HG03039 (cell line): ENCODE results near the gene USH2A.
"Not testable (repeated sequence)": the region's sequence is repeated elsewhere in the genome, so short reads cannot be mapped to it uniquely, and the experiment has no call there.

ENCODE experiments used
- ATAC-seq: cut with Tn5 transposase; IDR thresholded peaks from one replicate; pipeline ENCODE4 v1.9.1; 2021; ENCODE audit warnings: mild to moderate bottlenecking, moderate library complexity; ENCODE audit not compliant: unreplicated experiment

Gene USH2A

GRCh38 chr1:216416488-216416887, 6.8 kb downstream of the USH2A start:
- no peak for ATAC-seq

- no peak for ATAC-seq
Measured at GRCh38 chr1:216410026-216410425, 13.2 kb downstream of the USH2A start.

GRCh38 chr1:216390956-216391355, 32.3 kb downstream of the USH2A start:
- ATAC-seq = no peak

- ATAC-seq = no peak
Measured at GRCh38 chr1:216389774-216390173, 33.5 kb downstream of the USH2A start.

GRCh38 chr1:216388558-216388957, 34.7 kb downstream of the USH2A start:
- ATAC-seq = no peak

GRCh38 chr1:216387782-216388181, 35.5 kb downstream of the USH2A start:
- no peak for ATAC-seq

GRCh38 chr1:216379441-216379840, 43.8 kb downstream of the USH2A start:
- no peak for ATAC-seq

- no peak for ATAC-seq
Measured at GRCh38 chr1:216368249-216368648, 55.0 kb downstream of the USH2A start.

GRCh38 chr1:216366979-216367378, 56.3 kb downstream of the USH2A start:
- ATAC-seq = no peak

- ATAC-seq = no peak
Measured at GRCh38 chr1:216356945-216357344, 66.3 kb downstream of the USH2A start.

GRCh38 chr1:216350186-216350585, 73.1 kb downstream of the USH2A start:
- no peak for ATAC-seq

GRCh38 chr1:216346526-216346925, 76.7 kb downstream of the USH2A start:
- ATAC-seq = no peak

GRCh38 chr1:216340542-216340941, 82.7 kb downstream of the USH2A start:
- ATAC-seq = not testable (repeated sequence)

- no peak for ATAC-seq
Measured at GRCh38 chr1:216332462-216332861, 90.8 kb downstream of the USH2A start.

- ATAC-seq = no peak
Measured at GRCh38 chr1:216332003-216332402, 91.2 kb downstream of the USH2A start.

GRCh38 chr1:216331211-216331610, 92.0 kb downstream of the USH2A start:
- ATAC-seq = no peak

- no peak for ATAC-seq
Measured at GRCh38 chr1:216330262-216330661, 93.0 kb downstream of the USH2A start.

GRCh38 chr1:216325946-216326345, 97.3 kb downstream of the USH2A start:
- ATAC-seq = no peak

- no peak for ATAC-seq
Measured at GRCh38 chr1:216325336-216325735, 97.9 kb downstream of the USH2A start.

GRCh38 chr1:216323344-216323743, 99.9 kb downstream of the USH2A start:
- no peak for ATAC-seq

GRCh38 chr1:216314379-216315095, 108.7 kb downstream of the USH2A start:
- ATAC-seq = no peak

- ATAC-seq = no peak
Measured at GRCh38 chr1:216310776-216311175, 112.5 kb downstream of the USH2A start.

- no peak for ATAC-seq
Measured at GRCh38 chr1:216306830-216307229, 116.4 kb downstream of the USH2A start.
